HG03565 (cell line): Measurements from ENCODE around the gene SFMBT1.
A peak's percentile ranks its signal among the peaks of the same experiment; 100 is the strongest.

ENCODE experiments used
- ATAC-seq: cut with Tn5 transposase; IDR thresholded peaks from one replicate; pipeline ENCODE4 v1.9.1; 2021; ENCODE audit warnings: mild to moderate bottlenecking, moderate library complexity; ENCODE audit not compliant: unreplicated experiment

The SFMBT1 gene

DNA sequence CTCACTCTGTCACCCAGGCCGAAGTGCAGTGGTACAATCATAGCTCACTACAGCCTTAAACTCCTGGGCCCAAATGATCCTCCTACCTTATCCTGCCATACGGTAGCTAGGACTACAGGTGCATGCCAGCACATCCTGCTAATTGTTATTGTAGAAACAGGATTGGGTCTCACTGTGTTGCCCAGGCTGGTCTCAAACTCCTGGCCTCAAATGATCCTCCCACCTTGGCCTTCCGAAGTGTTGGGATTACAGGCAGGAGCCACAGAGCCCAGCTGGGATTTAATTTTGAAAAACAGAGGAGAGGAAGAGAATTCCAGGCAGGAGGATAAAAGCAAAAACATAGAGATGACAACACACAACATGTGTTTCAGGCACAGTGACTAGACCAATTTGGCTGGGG lies 40.5 kb downstream of the SFMBT1 start:
- no peak for ATAC-seq

GRCh38 chr3:53003320-53003719 lies 42.6 kb downstream of the SFMBT1 start:
- no peak for ATAC-seq

- ATAC-seq: no peak
Measured at GRCh38 chr3:52998771-52999513, 46.9 kb downstream of the SFMBT1 start.

GRCh38 chr3:52990637-52991036 lies 55.2 kb downstream of the SFMBT1 start:
- no peak for ATAC-seq

DNA sequence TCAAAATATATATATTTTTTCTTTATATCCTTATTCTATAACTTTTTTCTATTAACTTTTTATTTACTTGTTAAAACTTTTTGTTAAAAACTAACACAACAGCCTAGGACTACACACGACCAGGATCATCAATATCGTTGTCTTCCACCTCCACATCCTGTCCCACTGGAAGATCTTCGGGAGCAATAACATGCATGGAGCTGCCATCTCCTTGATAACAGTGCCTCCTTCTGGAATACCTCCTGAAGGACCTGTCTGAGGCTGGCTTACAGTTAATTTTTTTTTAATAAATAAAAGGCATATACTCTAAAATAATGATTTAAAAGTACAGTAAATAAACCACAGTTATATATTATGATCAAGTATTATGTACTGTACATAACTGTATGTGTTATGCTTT lies 58.9 kb downstream of the SFMBT1 start:
- ATAC-seq: no peak

DNA sequence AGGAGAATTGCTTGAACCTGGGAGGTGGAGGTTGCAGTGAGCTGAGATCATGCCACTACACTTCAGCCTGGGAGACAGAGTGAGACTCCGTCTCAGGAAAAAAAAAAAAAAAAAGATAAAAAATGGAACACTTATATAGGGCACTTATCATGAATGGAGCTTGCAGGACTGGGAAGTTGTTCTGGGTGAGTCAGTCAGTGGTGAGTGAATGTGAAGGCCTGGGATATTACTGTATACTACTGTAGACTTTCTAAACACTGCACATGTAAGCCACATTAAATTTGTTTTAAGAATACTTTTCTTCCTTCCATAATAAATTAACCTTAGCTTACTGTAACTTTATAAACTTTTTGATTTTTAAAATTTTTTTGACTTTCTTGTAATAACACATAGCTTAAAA lies 59.8 kb downstream of the SFMBT1 start:
- ATAC-seq: no peak

DNA sequence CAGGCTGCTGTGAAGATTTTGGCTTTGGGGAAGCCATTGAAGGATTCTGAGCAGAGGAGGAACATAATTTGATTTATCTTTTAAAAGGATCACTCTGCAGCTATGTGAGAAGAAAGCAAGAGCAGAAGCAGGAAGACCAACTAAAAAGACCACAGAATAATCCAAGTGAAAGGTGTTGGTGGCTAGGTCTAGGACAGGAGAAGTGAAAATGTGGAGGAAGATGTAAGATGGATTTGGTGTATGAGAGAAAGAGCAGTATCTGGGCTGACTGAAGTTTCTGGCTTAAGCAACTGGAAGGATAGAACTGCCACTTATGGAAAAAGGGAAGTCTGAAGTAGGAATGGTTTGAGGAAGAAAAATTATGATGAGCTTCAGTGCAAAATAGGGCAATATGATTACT lies 62.0 kb downstream of the SFMBT1 start:
- no peak for ATAC-seq

- ATAC-seq: peak; percentile 78
Measured at GRCh38 chr3:52983336-52983807, 62.5 kb downstream of the SFMBT1 start.

GRCh38 chr3:52982839-52983238 lies 63.0 kb downstream of the SFMBT1 start:
- ATAC-seq: peak; percentile 15

DNA sequence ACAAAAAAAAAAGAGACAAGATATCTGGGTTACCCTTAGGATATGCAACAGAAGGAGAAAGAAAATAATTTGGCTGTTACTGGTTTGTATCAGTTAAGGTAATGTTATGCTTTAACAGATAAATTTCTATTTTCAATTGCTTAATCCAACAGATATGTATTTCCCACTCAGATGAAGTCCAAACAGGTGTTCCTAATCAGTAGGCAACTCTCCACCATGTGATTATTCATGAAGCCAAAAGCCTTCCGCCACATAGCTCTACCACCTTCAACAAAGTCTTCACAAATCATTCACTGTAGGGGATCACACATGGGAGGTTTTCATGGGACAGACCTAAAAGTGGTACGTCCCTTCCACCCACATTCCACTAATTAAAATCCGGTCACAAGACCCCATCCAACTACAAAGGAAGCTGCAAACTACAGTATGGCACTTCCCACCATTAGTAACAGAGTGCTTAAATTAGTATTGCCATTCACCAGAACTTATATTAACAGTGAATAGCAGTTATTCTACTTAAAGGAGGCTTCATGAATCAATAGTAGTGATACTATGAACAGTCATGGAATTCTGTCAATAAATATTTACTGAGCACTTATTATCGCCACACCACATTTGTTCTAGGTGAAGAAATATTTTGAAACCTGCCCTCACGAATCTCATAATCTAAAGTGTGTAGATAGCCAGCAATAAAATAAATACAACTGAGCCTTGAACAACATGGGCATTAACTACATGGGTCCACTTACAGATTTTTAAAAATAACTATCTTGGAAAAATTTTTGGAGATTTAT lies 66.5 kb downstream of the SFMBT1 start:
- no peak for ATAC-seq

DNA sequence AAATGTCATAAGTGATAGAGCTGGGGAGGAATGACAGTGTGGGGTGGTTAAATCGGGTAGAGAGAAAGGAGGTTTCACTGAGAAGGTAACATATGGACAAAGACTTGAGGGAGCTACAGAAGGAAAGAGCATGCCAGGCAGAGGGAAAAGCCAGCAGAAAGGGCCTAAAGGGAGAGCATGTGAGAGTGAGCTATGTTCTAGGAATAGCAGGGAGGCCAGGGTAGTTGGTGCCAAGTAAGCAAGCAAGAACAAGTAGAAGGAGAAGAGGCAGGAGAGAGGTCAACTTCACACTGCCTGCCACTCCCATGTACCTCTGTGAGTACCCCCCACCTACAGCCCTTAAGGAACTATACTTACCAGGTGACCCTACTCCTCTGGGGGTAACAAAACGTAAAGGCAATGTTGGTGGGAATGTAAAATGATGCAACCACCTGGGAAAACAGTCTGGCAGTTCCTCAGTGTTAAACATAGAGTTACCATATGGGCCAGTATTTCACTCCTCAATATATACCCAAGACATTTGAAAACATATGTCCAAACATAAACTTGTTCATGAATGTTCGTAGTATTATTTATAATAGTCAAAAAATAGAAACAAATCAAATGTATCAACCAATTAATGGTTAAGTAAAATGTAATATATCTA lies 67.6 kb downstream of the SFMBT1 start:
- ATAC-seq: no peak

DNA sequence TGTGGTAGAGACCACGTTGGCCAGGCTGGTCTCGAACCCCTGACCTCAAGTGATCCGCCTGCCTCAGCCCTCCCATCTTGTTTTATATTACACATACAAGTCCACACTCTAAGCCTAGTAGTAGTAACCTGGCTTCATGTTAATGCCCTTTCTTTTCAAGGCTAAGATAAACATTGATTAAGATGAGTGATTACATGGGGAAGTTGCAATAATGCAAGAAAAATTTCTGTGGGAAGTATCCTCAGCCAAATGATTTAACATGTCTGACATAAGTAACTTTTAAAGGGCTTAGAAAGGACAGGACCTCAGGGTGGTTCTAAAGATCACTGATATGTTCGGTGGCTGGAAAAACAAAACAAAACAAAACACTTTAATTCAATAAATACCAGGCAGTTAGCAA lies 72.1 kb downstream of the SFMBT1 start:
- no peak for ATAC-seq

GRCh38 chr3:52971895-52972294 lies 74.0 kb downstream of the SFMBT1 start:
- ATAC-seq: no peak

DNA sequence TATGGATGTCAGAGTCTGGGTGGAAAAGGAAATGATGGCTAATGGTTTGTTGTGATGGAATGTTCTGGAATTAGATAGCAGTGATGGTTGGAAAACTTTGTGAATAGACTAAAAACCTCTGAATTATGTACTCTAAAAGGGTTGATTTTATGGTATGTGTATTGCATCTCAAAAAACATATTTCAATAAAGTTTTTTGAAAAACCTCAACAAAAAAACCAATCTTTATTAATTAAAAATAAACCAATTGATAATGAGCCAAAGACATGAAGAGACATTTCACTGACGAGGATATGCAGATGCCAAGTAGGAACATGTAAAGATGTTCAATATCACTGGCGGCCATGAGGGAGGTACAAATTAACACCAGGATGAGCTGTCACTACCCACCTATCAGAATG lies 78.5 kb downstream of the SFMBT1 start:
- no peak for ATAC-seq

DNA sequence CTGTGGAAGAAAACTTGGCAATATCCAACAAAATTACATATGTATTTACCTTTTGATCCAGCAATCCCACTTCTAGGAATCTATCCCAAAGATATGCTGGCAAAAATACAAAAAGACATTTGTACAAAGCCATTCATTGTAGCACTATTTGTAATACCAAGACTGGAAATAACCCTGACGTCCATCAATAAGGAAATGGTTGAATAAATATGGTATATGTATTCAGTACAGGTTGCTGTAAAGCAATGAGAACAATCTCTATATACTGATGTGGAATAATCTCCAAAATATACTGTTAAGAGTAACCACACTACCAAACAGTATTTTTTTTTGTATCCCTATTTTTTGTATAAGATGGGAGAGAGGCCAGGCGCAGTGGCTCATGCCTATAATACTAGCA lies 83.7 kb downstream of the SFMBT1 start:
- no peak for ATAC-seq

- ATAC-seq: no peak
Measured at GRCh38 chr3:52959773-52960172, 86.1 kb downstream of the SFMBT1 start.

DNA sequence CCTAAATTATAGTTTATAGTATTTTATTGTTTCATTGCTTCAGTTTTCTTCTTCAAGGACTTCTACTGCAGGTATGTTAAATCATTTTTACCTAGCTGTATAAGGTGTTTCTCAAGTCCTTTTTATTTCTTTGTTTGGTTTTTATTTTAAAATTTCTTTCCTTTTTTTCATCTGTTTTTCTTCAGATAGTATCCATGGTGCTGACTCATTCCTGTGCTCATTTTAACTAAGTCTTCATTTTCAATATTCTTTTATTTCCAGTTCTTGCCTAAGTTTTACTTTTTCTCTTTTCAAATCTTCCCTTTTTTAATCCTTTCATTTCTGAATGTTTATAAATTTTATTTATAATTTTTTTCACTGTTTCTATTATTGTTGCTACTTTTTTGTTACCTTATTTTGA lies 106.3 kb downstream of the SFMBT1 start:
- no peak for ATAC-seq

GRCh38 chr3:52934630-52935530 lies 111.0 kb downstream of the SFMBT1 start:
- no peak for ATAC-seq

- no peak for ATAC-seq
Measured at GRCh38 chr3:52931889-52932288, 114.0 kb downstream of the SFMBT1 start.

DNA sequence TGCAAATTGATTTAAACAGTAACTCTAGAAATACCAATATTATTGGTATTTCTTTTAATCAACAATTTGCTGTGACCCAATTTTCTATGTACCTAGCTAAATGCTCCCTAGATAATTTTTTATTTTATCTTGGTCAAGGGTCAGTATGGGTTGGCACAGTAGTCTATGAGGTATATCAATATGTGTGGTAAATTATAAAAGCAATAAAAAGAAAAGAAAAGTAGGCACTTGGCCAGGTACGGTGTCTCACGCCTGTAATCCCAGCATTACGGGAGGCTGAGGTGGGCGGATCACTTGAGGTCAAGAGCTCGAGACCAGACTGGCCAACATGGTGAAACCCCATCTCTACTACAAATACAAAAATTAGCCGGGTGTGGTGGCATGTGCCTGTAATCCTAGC lies 114.5 kb downstream of the SFMBT1 start:
- no peak for ATAC-seq

DNA sequence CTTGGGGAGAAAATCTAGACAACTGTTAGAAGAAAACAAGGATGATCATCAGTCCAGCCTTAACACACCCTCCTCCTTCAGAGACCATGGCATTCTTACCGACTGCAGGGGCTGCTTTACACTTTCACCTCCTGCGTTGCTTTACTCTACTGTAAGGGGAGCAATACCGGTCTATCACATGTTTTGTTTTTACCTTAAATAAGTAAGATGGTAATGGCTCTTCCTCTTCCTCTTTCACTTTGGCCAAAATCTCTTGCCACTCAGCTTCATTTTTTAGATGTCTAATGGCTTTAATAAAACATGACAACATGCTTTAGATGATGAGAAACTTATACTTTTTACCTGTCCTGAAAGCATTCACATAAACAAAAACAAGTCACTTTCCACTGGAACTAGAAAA lies 115.1 kb downstream of the SFMBT1 start:
- no peak for ATAC-seq
